ENCODE results near the gene TBL1X.
A peak's percentile ranks its signal among the peaks of the same experiment; 100 is the strongest.

TBL1X gene

GRCh38 chrX:9786798-9787635 is 322.2 kb downstream of the TBL1X start:
- TF ChIP-seq, protein P1, sequence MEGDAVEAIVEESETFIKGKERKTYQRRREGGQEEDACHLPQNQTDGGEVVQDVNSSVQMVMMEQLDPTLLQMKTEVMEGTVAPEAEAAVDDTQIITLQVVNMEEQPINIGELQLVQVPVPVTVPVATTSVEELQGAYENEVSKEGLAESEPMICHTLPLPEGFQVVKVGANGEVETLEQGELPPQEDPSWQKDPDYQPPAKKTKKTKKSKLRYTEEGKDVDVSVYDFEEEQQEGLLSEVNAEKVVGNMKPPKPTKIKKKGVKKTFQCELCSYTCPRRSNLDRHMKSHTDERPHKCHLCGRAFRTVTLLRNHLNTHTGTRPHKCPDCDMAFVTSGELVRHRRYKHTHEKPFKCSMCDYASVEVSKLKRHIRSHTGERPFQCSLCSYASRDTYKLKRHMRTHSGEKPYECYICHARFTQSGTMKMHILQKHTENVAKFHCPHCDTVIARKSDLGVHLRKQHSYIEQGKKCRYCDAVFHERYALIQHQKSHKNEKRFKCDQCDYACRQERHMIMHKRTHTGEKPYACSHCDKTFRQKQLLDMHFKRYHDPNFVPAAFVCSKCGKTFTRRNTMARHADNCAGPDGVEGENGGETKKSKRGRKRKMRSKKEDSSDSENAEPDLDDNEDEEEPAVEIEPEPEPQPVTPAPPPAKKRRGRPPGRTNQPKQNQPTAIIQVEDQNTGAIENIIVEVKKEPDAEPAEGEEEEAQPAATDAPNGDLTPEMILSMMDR (conservative IDR thresholded peaks at IDR 0.05; ENCODE audit: low read length) = no peak
- peak; percentile 1 for DNase-seq (ENCODE audit: low read depth)
- H3K4me3 ChIP-seq (ENCODE audit: low read length) = no peak overlapping the region

DNA sequence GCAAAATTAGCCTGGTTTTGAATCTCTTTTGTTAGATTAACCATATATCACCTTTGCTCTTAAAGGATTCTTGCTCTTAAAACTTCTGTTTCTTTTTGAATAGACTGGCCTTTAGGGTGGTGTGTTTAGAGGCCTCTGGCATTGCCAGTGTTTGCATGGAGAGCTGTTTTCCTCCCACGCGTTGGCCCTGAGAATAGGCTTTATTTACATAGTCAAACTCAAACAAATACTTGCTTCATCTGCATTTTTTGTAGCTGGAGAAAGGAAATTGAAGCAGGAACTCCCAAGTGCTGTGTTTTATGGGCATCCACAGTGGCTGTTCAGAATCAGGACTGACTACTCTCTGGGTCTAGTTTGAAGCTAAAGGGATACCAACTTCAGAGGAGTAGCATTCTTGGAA is 324.1 kb downstream of the TBL1X start:
- DNase-seq (ENCODE audit: low read depth) = no peak
- TF ChIP-seq, protein P1 (conservative IDR thresholded peaks at IDR 0.05; ENCODE audit: low read length) = no peak
- H3K4me3 ChIP-seq (ENCODE audit: low read length) = no peak overlapping the region

GRCh38 chrX:9789555-9789954 is 324.7 kb downstream of the TBL1X start:
- H3K4me3 ChIP-seq (ENCODE audit: low read length) = no peak overlapping the region
- no peak for DNase-seq (ENCODE audit: low read depth)
- TF ChIP-seq, protein P1 (conservative IDR thresholded peaks at IDR 0.05; ENCODE audit: low read length) = no peak
